Uterus (tissue), 4 donors: Measurements from ENCODE around the gene PDE1C. TPM values are rescaled to one million over a fixed set of nuclear protein-coding genes. Genes with fewer than 3 reads are reported as not detected.

Source experiments
- DNase-seq, 2 donors: peaks; one replicate each; pipeline ENCODE4 v3.0.0-alpha.2; 2019 to 2020
- H3K27ac ChIP-seq, 2 donors: fragments of 200-600 bp; sonication (generic); 1 replicate in 1 of 2; 2 replicates in 1 of 2; pipeline ENCODE4 v1.5.1; 2016 to 2018
- H3K27me3 ChIP-seq, 2 donors: fragments of 200-600 bp; sonication (generic); one replicate each; pipeline ENCODE4 v1.5.1; 2018 to 2019; ENCODE audit warnings: control low read depth in 1 of 2
- H3K36me3 ChIP-seq, 2 donors: fragments of 200-600 bp; sonication (generic); one replicate each; pipeline ENCODE4 v1.5.1; 2019; ENCODE audit warnings: control low read depth in 1 of 2
- H3K4me1 ChIP-seq, 2 donors: fragments of 200-600 bp; sonication (generic); one replicate each; pipeline ENCODE4 v1.5.1; 2018 to 2019; ENCODE audit warnings: control low read depth in 1 of 2
- H3K4me3 ChIP-seq, 2 donors: fragments of 200-600 bp; sonication (generic); 1 replicate in 1 of 2; 2 replicates in 1 of 2; pipeline ENCODE4 v1.5.1; 2018 to 2019; ENCODE audit warnings: mild to moderate bottlenecking in 1 of 2
- H3K9me3 ChIP-seq, 2 donors: fragments of 200-600 bp; sonication (generic); one replicate each; pipeline ENCODE4 v1.5.1; 2019; ENCODE audit warnings: control low read depth in 1 of 2
- CTCF ChIP-seq, 4 experiments: fragments of 200-600 bp in 2 of 4; fragments of 450-650 bp in 2 of 4; sonication (generic) in 2 of 4; IDR thresholded peaks; one replicate each; pipeline ENCODE4 v1.5.1; 2016 to 2019; ENCODE audit warnings: antibody characterized with exemption in 4 of 4, mild to moderate bottlenecking in 2 of 4, moderate library complexity in 1 of 4
- POLR2A ChIP-seq, 2 donors: fragments of 450-650 bp; IDR thresholded peaks; one replicate each; pipeline ENCODE4 v1.6.1; 2016; ENCODE audit warnings: antibody characterized with exemption in 2 of 2, mild to moderate bottlenecking in 1 of 2, moderate library complexity in 1 of 2
- intact Hi-C: fragments of 100-400 bp; cut with DNase I; formaldehyde crosslinking; loops from one replicate; pipeline ENCODE4 v1.15.1; 2023; ENCODE audit warnings: low total_unique reads
- total RNA-seq, 4 donors: library from RNA; depleted of rRNA in 3 of 4; stranded (reverse); fragments of >200 nt in 3 of 4; gene quantifications; one replicate each; pipeline versions ENCODE4 v1.1.0 to v1.2.4, GENCODE V29; 2014 to 2023
- donor health status: DM: yes; HTN: yes; CAD: no.

Gene PDE1C
- total RNA-seq, 4 donors from 2014 or later, result 5.9 to 26.4 (median 13.7) TPM

GRCh38 chr7:32034052-32034451 is 36.2 kb downstream of the PDE1C start:
- no peak for TF ChIP-seq CTCF (IDR thresholded peaks at IDR 0.05)
- TF ChIP-seq POLR2A (IDR thresholded peaks at IDR 0.05), result no peak
- no peaks in the 10 kb centered on the region for H3K36me3 ChIP-seq
- intact Hi-C loops, result no loop called here
- H3K4me3 ChIP-seq, result no peak overlapping the region
- H3K9me3 ChIP-seq, result no peaks in the 10 kb centered on the region
- H3K27ac ChIP-seq, result no peak overlapping the region
- H3K27me3 ChIP-seq, result no peaks in the 10 kb centered on the region
- no peaks in the 10 kb centered on the region for H3K4me1 ChIP-seq
- no peak for DNase-seq

- H3K4me3 ChIP-seq, result no peak overlapping the region
- no peaks in the 10 kb centered on the region for H3K27me3 ChIP-seq
- intact Hi-C loops, result no loop called here
- H3K4me1 ChIP-seq, result no peaks in the 10 kb centered on the region
- H3K36me3 ChIP-seq, result no peaks in the 10 kb centered on the region
- no peak for DNase-seq
- no peaks in the 10 kb centered on the region for H3K9me3 ChIP-seq
- TF ChIP-seq CTCF (IDR thresholded peaks at IDR 0.05) (no peak), POLR2A (IDR thresholded peaks at IDR 0.05) (no peak)
- H3K27ac ChIP-seq, result no peak overlapping the region
These were observed 37.2 kb downstream of the PDE1C start for GRCh38 chr7:32033006-32033405.

GRCh38 chr7:32032211-32032610 is 38.0 kb downstream of the PDE1C start:
- no peak for DNase-seq
- H3K27ac ChIP-seq, result no peak overlapping the region
- no peaks in the 10 kb centered on the region for H3K36me3 ChIP-seq
- no peaks in the 10 kb centered on the region for H3K4me1 ChIP-seq
- no peaks in the 10 kb centered on the region for H3K27me3 ChIP-seq
- no peaks in the 10 kb centered on the region for H3K9me3 ChIP-seq
- no peak for TF ChIP-seq CTCF (IDR thresholded peaks at IDR 0.05)
- TF ChIP-seq POLR2A (IDR thresholded peaks at IDR 0.05), result no peak
- intact Hi-C loops, result no loop called here
- no peak overlapping the region for H3K4me3 ChIP-seq

- TF ChIP-seq CTCF (IDR thresholded peaks at IDR 0.05), result no peak
- no peak for TF ChIP-seq POLR2A (IDR thresholded peaks at IDR 0.05)
- no peaks in the 10 kb centered on the region for H3K4me1 ChIP-seq
- H3K36me3 ChIP-seq, result no peaks in the 10 kb centered on the region
- intact Hi-C loops, result no loop called here
- no peaks in the 10 kb centered on the region for H3K27me3 ChIP-seq
- no peak overlapping the region for H3K27ac ChIP-seq
- no peak for DNase-seq
- H3K9me3 ChIP-seq, result no peaks in the 10 kb centered on the region
- no peak overlapping the region for H3K4me3 ChIP-seq
These were observed 39.1 kb downstream of the PDE1C start for GRCh38 chr7:32030904-32031692.

- Histone ChIP-seq H3K27ac (no peak overlapping the region), H3K27me3 (no peaks in the 10 kb centered on the region), H3K4me3 (no peak overlapping the region), H3K36me3 (no peaks in the 10 kb centered on the region), H3K9me3 (no peaks in the 10 kb centered on the region), H3K4me1 (no peaks in the 10 kb centered on the region)
- intact Hi-C loops, result no loop called here
- TF ChIP-seq POLR2A (IDR thresholded peaks at IDR 0.05) (no peak), CTCF (IDR thresholded peaks at IDR 0.05) (no peak)
- no peak for DNase-seq
These were observed 44.2 kb downstream of the PDE1C start for GRCh38 chr7:32026083-32026425.
